ENCODE results near the gene TSPAN33.

Gene TSPAN33

GRCh38 chr7:129149511-129149910 is 5.0 kb downstream of the TSPAN33 start:
- no peak for TF ChIP-seq CTCF (IDR thresholded peaks at IDR 0.05; ENCODE audit: control insufficient read depth, extremely low read depth, insufficient read depth)
- no peak for DNase-seq (ENCODE audit: low read depth)
- H3K4me3 ChIP-seq (ENCODE audit: low read depth, low read length): no peak overlapping the region

GRCh38 chr7:129150199-129150996 is 5.9 kb downstream of the TSPAN33 start:
- TF ChIP-seq CTCF (IDR thresholded peaks at IDR 0.05; ENCODE audit: control insufficient read depth, extremely low read depth, insufficient read depth): no peak
- no peak for DNase-seq (ENCODE audit: low read depth)
- no peak overlapping the region for H3K4me3 ChIP-seq (ENCODE audit: low read depth, low read length)

- H3K4me3 ChIP-seq (ENCODE audit: low read depth, low read length): no peak overlapping the region
- no peak for DNase-seq (ENCODE audit: low read depth)
- TF ChIP-seq CTCF (IDR thresholded peaks at IDR 0.05; ENCODE audit: control insufficient read depth, extremely low read depth, insufficient read depth): no peak
Measured at GRCh38 chr7:129157651-129158050, 13.1 kb downstream of the TSPAN33 start.

- H3K4me3 ChIP-seq (ENCODE audit: low read depth, low read length): no peak overlapping the region
- TF ChIP-seq CTCF (IDR thresholded peaks at IDR 0.05; ENCODE audit: control insufficient read depth, extremely low read depth, insufficient read depth): no peak
- no peak for DNase-seq (ENCODE audit: low read depth)
Measured at GRCh38 chr7:129159539-129159938, 15.0 kb downstream of the TSPAN33 start.

- H3K4me3 ChIP-seq (ENCODE audit: low read depth, low read length): no peak overlapping the region
- no peak for DNase-seq (ENCODE audit: low read depth)
- no peak for TF ChIP-seq CTCF (IDR thresholded peaks at IDR 0.05; ENCODE audit: control insufficient read depth, extremely low read depth, insufficient read depth)
Measured at GRCh38 chr7:129160161-129160905, 15.8 kb downstream of the TSPAN33 start.

- no peak for TF ChIP-seq CTCF (IDR thresholded peaks at IDR 0.05; ENCODE audit: control insufficient read depth, extremely low read depth, insufficient read depth)
- no peak overlapping the region for H3K4me3 ChIP-seq (ENCODE audit: low read depth, low read length)
- no peak for DNase-seq (ENCODE audit: low read depth)
Measured at GRCh38 chr7:129161524-129162225, 17.2 kb downstream of the TSPAN33 start.

Measured in LNCaP clone FGC (cell line).